Measurements from ENCODE around the gene ZNF829.
A peak's percentile ranks its signal among the peaks of the same experiment; 100 is the strongest.

The ZNF829 gene

DNA sequence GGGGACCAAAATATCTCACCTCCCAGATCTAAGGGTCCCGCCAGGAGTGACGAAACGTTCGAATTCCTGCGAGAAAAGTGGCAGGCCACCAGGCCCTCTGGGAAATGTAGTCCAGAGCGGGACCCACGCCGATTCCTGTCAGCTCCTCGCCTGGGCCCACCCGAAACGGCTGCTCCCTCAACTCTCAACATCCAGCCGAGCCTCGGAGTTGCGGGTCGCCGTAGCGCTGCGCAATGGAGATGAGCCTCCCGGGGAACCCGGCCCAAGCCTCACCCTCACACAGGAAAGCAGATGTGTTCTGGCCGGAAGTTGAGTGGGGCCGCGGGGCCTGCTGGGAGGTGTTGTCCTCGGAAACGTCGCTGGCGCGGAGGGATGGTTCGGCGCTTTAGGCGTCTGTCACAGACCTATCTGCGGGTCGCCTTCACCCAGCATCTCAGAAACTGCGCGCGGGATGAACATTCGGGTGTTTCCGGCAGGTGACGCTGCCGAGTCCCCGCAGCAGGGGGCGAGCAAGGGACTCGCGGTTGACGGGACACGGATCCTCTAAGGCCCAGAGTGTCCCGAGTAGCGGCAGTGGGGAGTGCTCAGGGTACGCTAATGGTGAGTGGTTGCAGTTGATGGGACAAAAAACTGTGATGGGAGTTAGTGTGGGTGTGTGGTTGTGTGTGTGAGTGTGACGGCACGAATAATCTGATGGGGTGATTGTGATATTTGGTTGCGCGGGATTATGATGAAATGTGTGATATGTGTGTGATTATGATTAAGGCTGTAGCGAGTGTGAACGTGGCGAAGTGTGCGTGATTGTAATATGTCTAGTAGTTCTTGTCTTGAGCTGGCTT, at the start of gene ZNF829, which contains the start of gene ZNF568:
TSS of gene ZNF829 (minus strand) at position 300 of the 839 bp plus-strand sequence. CDS start 1,124 bp downstream, outside the sequence.
TSS of gene ZNF568 (plus strand) at position 341 of the 839 bp plus-strand sequence. CDS start 6,439 bp downstream, outside the sequence.
- in situ Hi-C loops (cut with MboI; ENCODE audit: low pct_unique_long_range_greater_than_20kb, low sequenced_read_pairs, unreplicated experiment) = no loop called here
- peak; percentile 85 for DNase-seq (ENCODE audit: low spot score)
- TF ChIP-seq, protein P1, sequence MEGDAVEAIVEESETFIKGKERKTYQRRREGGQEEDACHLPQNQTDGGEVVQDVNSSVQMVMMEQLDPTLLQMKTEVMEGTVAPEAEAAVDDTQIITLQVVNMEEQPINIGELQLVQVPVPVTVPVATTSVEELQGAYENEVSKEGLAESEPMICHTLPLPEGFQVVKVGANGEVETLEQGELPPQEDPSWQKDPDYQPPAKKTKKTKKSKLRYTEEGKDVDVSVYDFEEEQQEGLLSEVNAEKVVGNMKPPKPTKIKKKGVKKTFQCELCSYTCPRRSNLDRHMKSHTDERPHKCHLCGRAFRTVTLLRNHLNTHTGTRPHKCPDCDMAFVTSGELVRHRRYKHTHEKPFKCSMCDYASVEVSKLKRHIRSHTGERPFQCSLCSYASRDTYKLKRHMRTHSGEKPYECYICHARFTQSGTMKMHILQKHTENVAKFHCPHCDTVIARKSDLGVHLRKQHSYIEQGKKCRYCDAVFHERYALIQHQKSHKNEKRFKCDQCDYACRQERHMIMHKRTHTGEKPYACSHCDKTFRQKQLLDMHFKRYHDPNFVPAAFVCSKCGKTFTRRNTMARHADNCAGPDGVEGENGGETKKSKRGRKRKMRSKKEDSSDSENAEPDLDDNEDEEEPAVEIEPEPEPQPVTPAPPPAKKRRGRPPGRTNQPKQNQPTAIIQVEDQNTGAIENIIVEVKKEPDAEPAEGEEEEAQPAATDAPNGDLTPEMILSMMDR (IDR thresholded peaks at IDR 0.05; ENCODE audit: extremely low read depth, insufficient read depth, missing control alignments) = peak; percentile 70

DNA sequence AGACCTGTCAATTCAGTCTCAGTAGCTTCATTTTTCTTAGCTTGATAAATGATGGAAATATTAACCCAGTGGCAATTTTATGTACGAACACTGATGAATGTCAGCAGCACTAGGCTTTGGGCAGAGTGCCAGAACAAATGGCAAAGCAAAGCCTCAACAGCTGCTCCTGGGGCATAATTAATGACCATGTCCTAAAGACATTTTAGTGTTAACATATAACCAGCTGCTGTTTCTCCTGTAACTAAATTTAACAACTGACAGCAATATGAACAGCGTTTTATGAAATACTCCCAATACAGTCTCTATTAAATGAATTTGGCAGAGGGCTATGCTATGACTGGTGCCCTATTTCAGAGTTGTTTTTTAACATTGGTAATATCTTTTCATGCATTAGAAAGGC, 47.2 kb upstream of the ZNF829 start:
- DNase-seq (ENCODE audit: low spot score) = no peak
- TF ChIP-seq, protein P1 (IDR thresholded peaks at IDR 0.05; ENCODE audit: extremely low read depth, insufficient read depth, missing control alignments) = no peak
- in situ Hi-C loops (cut with MboI; ENCODE audit: low pct_unique_long_range_greater_than_20kb, low sequenced_read_pairs, unreplicated experiment) = no loop called here

DNA sequence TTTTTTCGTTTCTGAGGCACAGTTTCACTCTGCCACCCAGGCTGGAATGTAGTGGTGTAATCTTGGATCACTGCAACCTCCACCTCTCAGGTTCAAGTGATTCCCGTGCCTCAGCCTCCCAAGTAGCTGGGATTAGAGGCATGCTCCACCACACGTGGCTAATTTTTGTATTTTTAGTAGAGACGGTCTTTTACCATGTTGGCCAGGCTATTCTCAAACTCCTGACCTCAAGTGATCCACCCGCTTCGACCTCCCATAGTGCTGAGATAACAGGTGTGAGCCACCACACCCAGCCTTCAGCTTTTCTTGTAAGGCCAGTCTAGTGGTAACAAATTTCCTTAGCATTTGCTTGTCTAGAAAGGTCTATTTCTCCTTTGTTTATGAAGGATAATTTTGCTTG, 46.3 kb upstream of the ZNF829 start:
- in situ Hi-C loops (cut with MboI; ENCODE audit: low pct_unique_long_range_greater_than_20kb, low sequenced_read_pairs, unreplicated experiment) = no loop called here
- TF ChIP-seq, protein P1 (IDR thresholded peaks at IDR 0.05; ENCODE audit: extremely low read depth, insufficient read depth, missing control alignments) = no peak
- no peak for DNase-seq (ENCODE audit: low spot score)

DNA sequence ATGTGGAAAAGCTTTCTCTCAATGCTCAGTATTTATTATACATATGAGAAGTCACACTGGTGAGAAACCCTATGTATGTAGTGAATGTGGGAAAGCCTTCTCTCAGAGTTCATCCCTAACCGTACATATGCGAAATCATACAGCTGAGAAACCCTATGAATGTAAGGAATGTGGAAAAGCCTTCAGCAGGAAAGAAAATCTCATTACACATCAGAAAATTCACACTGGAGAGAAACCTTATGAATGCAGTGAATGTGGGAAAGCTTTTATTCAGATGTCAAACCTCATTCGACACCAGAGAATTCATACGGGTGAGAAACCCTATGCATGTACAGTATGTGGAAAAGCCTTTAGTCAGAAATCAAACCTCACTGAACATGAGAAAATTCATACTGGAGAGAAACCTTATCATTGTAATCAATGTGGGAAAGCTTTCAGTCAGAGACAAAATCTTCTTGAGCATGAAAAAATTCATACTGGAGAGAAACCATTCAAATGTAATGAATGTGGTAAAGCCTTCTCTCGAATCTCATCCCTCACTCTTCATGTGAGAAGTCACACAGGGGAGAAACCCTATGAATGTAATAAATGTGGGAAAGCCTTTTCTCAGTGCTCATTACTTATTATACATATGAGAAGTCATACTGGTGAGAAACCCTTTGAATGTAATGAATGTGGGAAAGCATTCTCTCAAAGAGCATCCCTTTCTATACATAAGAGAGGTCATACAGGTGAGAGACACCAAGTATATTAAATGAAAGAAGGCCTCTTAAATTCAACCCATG, 34.4 kb upstream of the ZNF829 start:
- TF ChIP-seq, protein P1 (IDR thresholded peaks at IDR 0.05; ENCODE audit: extremely low read depth, insufficient read depth, missing control alignments) = no peak
- in situ Hi-C loops (cut with MboI; ENCODE audit: low pct_unique_long_range_greater_than_20kb, low sequenced_read_pairs, unreplicated experiment) = no loop called here
- DNase-seq (ENCODE audit: low spot score) = no peak

DNA sequence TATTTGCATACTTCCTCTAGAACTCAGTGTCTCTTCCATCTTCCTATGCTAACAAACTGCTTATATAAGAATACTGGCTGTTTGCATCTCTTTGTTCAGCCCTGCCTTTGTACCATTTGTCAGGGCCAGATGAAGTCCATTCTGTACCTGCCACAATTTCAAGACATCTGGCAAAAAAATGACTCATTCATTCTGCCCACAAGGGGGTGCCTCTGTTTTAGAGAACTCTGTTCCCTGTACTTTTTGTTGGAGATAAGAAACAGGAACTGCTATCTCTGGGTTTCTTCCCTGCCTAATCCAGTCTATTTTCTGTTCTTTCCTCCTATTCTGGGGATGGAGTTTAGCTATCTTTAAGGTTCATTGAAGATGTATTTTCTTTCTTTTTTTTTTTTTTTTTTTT, 23.1 kb upstream of the ZNF829 start:
- TF ChIP-seq, protein P1 (IDR thresholded peaks at IDR 0.05; ENCODE audit: extremely low read depth, insufficient read depth, missing control alignments) = no peak
- in situ Hi-C loops (cut with MboI; ENCODE audit: low pct_unique_long_range_greater_than_20kb, low sequenced_read_pairs, unreplicated experiment) = no loop called here
- no peak for DNase-seq (ENCODE audit: low spot score)

DNA sequence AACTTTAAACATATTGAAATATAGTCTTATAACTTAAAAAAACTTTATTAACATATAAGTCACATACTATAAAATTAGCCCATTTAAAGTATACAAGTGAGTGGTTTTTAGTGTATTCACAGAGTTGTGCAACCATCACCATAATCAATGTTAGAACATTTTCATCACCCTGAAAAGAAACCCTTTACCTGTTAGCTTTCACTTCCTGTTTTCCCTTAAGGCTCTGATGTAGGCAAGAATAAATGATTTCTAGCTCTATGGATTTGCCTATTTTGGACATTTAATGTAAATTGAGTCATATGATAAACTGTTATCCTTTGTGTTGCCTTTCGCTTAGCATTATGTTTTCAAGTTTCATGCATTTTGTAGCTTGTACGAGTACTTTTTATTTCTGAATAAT, 15.6 kb upstream of the ZNF829 start:
- in situ Hi-C loops (cut with MboI; ENCODE audit: low pct_unique_long_range_greater_than_20kb, low sequenced_read_pairs, unreplicated experiment) = no loop called here
- TF ChIP-seq, protein P1 (IDR thresholded peaks at IDR 0.05; ENCODE audit: extremely low read depth, insufficient read depth, missing control alignments) = no peak
- DNase-seq (ENCODE audit: low spot score) = no peak

Measured in GM13977 (cell line).